ENCODE data around the gene PDZD7.

The PDZD7 gene

GRCh38 chr10:101007915-101008822 is 22.8 kb downstream of the PDZD7 start:
- TF ChIP-seq CTCF (IDR thresholded peaks at IDR 0.05): no peak

- TF ChIP-seq CTCF (IDR thresholded peaks at IDR 0.05): no peak
These were observed 23.7 kb downstream of the PDZD7 start for GRCh38 chr10:101007099-101007711.

GRCh38 chr10:101006593-101007098 is 24.3 kb downstream of the PDZD7 start:
- no peak for TF ChIP-seq CTCF (IDR thresholded peaks at IDR 0.05)

- TF ChIP-seq CTCF (IDR thresholded peaks at IDR 0.05): no peak
These were observed 24.9 kb downstream of the PDZD7 start for GRCh38 chr10:101005869-101006567.

- no peak for TF ChIP-seq CTCF (IDR thresholded peaks at IDR 0.05)
These were observed 25.6 kb downstream of the PDZD7 start for GRCh38 chr10:101005361-101005760.

- TF ChIP-seq CTCF (IDR thresholded peaks at IDR 0.05): no peak
These were observed 27.2 kb downstream of the PDZD7 start for GRCh38 chr10:101003639-101004206.

- no peak for TF ChIP-seq CTCF (IDR thresholded peaks at IDR 0.05)
These were observed 28.5 kb downstream of the PDZD7 start for GRCh38 chr10:101002456-101002855.
